Measurements from ENCODE around the gene PA2G4.

PA2G4 gene

DNA sequence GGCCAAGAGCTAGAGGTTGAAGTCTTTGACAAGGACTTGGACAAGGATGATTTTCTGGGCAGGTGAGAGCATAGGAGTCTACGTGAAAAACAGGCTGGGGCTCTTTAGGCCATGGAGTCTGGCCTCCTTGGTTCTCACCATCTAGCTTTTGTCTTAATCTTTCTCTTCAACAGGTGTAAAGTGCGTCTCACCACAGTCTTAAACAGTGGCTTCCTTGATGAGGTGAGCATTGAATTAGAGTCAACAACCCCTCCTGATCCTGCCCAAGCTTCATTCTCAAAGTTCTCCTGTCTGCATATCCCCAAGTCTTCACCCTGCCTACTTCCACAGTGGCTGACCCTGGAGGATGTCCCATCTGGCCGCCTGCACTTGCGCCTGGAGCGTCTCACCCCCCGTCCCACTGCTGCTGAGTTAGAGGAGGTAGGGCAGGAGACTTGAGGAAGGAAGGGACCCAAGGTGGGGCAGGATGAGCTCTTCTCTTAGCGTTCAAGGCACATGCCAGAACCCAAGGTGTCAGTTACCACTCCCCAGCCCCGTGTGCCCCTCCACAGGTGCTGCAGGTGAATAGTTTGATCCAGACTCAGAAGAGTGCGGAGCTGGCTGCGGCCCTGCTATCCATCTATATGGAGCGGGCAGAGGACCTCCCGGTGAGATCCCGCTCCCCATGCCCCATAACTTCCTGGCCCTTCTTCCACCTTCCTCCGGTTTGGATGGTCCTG, 33.7 kb downstream of the PA2G4 start:
- no peak overlapping the region for H3K27ac ChIP-seq
- TF ChIP-seq, protein P1, sequence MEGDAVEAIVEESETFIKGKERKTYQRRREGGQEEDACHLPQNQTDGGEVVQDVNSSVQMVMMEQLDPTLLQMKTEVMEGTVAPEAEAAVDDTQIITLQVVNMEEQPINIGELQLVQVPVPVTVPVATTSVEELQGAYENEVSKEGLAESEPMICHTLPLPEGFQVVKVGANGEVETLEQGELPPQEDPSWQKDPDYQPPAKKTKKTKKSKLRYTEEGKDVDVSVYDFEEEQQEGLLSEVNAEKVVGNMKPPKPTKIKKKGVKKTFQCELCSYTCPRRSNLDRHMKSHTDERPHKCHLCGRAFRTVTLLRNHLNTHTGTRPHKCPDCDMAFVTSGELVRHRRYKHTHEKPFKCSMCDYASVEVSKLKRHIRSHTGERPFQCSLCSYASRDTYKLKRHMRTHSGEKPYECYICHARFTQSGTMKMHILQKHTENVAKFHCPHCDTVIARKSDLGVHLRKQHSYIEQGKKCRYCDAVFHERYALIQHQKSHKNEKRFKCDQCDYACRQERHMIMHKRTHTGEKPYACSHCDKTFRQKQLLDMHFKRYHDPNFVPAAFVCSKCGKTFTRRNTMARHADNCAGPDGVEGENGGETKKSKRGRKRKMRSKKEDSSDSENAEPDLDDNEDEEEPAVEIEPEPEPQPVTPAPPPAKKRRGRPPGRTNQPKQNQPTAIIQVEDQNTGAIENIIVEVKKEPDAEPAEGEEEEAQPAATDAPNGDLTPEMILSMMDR (IDR thresholded peaks at IDR 0.05) = no peak
- no peak for TF ChIP-seq ZFX (IDR thresholded peaks at IDR 0.05; ENCODE audit: borderline replicate concordance)

DNA sequence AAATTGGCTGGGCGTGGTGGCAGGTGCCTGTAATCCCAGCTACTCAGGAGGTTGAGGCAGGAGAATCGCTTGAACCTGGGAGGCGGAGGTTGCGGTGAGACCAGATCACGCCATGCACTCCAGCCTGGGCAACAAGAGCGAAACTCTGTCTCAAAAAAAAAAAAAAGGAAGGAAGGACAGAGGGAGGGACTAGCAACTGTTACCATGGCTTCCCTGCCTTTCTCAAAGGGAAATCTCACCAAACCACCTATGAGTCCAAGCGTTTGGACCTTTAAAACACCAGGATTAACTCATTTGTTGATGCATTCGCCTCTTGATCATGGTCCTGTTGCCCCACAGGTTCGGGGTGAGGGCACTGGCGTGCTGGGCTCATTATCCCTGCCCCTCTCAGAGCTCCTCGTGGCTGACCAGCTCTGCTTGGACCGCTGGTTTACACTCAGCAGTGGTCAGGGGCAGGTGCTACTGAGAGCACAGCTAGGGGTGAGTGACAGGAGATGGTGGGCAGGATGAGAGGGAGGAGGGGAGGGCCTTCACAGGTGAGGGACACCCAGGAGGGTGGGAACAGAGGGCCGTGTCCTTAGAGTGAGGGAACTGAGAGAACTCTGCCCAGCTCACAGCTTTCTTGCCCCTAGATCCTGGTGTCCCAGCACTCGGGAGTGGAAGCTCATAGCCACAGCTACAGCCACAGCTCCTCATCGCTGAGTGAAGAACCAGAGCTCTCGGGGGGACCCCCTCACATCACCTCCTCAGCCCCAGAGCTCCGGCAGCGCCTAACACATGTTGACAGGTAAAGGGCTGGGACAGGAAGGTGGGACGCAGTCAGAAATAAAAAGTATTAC, 37.8 kb downstream of the PA2G4 start:
- TF ChIP-seq, protein P1 (IDR thresholded peaks at IDR 0.05) = no peak
- TF ChIP-seq ZFX (IDR thresholded peaks at IDR 0.05; ENCODE audit: borderline replicate concordance) = no peak
- peak overlapping the region; percentile 14 for H3K27ac ChIP-seq

DNA sequence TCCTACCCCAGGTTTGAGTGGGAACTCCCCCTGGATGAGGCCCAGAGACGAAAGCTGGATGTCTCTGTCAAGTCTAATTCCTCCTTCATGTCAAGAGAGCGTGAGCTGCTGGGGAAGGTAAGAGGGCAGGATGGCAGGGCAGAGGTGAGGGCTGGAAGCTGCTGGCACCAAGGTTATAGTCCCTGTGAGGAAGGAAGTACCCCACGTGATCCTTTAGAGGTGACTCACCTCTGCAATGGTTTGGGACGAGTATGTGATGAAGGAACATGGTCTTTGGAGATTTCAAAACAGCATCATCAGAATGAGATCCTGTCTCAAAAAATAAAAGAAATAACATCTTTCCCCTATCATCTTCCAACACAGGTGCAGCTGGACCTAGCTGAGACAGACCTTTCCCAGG, 38.9 kb downstream of the PA2G4 start:
- TF ChIP-seq, protein P1 (IDR thresholded peaks at IDR 0.05) = no peak
- no peak for TF ChIP-seq ZFX (IDR thresholded peaks at IDR 0.05; ENCODE audit: borderline replicate concordance)
- peak overlapping the region; percentile 14; the same call in 1 of the 2 replicates for H3K27ac ChIP-seq

DNA sequence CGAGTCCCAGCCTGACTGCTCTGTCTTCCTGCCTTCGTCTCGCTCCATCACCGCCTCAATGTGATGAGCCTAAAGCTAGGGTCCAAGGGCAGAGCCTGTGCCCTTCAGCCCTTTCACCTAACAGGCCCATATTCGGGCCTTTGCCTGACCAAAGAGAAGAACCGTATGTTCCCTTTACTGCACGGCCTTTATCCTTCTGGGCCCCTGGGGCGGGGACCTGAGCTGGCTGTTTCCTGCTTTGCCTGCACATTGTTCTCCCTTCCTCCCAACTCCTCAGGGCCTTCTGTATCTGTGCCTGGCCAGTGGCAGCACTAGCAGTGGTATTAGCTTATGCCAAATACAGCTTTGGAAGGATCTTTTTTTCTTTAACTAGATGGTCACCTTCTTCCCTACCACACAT, 39.5 kb downstream of the PA2G4 start:
- peak overlapping the region; percentile 24; the same call in 1 of the 2 replicates for H3K27ac ChIP-seq
- TF ChIP-seq, protein P1 (IDR thresholded peaks at IDR 0.05) = no peak
- TF ChIP-seq ZFX (IDR thresholded peaks at IDR 0.05; ENCODE audit: borderline replicate concordance) = no peak

DNA sequence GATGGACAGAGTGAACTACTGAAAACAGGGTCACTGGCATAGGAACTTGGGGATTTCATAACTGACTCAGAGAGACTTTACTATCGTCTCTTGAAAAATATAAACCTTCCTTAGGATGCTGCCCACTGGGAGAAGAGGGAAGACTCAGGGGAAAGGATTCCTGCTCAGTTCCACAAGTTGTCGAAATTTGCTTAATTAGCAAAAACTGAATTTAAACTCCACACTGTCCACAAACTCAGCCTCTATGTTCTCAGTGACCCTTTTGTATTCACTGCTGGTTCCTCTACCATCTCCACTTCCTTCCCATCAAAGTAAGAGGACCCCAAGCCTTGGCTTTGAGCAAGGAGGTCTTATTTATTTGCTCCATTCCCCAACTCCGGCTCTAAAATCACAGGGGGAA, 40.9 kb downstream of the PA2G4 start:
- TF ChIP-seq ZFX (IDR thresholded peaks at IDR 0.05; ENCODE audit: borderline replicate concordance) = no peak
- TF ChIP-seq, protein P1 (IDR thresholded peaks at IDR 0.05) = no peak
- peak overlapping the region; percentile 24; the same call in 1 of the 2 replicates for H3K27ac ChIP-seq

DNA sequence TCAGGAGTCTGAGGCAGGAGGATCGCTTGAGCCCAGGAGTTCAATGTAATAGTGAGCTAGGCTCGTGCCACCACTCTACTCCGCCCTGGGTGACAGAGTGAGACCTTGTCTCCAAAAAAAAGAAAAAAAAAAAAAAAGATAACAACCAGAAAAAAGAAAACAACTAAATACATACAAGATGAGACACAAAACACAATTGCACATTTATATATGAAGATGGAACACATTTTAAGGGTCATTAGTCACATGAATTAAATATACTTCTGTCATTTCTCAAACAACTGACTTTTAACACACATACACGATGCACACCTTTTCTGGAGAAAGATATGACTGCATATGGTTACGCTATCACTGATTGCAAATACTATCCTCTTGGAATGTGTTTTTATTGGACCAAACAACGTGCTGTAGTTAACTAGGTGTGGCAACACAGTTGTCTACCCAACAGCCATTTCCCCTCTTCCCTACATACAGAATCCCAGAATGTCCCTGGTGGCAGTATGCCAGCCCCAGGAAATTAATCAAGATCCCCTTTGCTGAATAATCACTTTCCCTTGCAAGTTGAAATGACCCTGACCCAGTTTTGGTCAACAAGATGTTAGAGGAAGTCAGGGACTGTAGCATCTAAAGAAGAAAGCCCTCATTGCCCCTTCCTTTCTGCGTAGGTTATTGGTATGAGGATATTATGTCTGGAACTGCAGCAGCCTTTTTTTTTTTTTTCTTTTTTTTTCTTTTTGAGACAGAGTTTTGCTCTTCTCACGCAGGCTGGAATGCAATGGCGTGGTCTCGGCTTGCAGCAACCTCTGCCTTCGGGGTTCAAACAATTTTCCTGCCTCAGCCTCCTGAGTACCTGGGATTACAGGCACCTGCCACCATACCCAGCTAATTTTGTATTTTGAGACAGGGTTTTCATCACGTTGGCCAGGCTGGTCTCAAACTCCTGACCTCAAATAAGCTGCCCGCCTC, 42.4 kb downstream of the PA2G4 start:
- TF ChIP-seq, protein P1 (IDR thresholded peaks at IDR 0.05) = no peak
- no peak for TF ChIP-seq ZFX (IDR thresholded peaks at IDR 0.05; ENCODE audit: borderline replicate concordance)
- H3K27ac ChIP-seq = peak overlapping the region; percentile 38
